Type B pancreatic cell (in vitro differentiated cells): ENCODE data around the gene GBP7. TPM values are rescaled to one million over a fixed set of nuclear protein-coding genes. Genes with fewer than 3 reads are reported as not detected.

ENCODE experiments used
- DNase-seq: peaks from one replicate; pipeline ENCODE4 v3.0.0; 2021; ENCODE audit warnings: mixed read lengths; ENCODE audit not compliant: unreplicated experiment; ENCODE audit errors: extremely low spot score
- H3K27ac Mint-ChIP-seq: 2 replicates; pipeline ENCODE4 v1.8.0; 2021; ENCODE audit warnings: mild to moderate bottlenecking, mixed read lengths
- H3K27me3 Mint-ChIP-seq: 2 replicates; pipeline ENCODE4 v1.8.0; 2021; ENCODE audit warnings: mixed read lengths
- H3K36me3 Mint-ChIP-seq: 2 replicates; pipeline ENCODE4 v1.8.0; 2021; ENCODE audit warnings: mixed read lengths
- H3K4me1 Mint-ChIP-seq: one replicate; pipeline ENCODE4 v1.8.0; 2021; ENCODE audit warnings: mixed read lengths; ENCODE audit not compliant: unreplicated experiment
- H3K4me3 Mint-ChIP-seq: 2 replicates; pipeline ENCODE4 v1.8.0; 2021; ENCODE audit warnings: mild to moderate bottlenecking, mixed read lengths
- H3K9me3 Mint-ChIP-seq: 2 replicates; pipeline ENCODE4 v1.8.0; 2021; ENCODE audit warnings: mixed read lengths
- total RNA-seq: library from RNA; stranded (reverse); gene quantifications from 2 replicates; pipeline ENCODE4 v1.2.1, GENCODE V29; 2021; ENCODE audit warnings: low replicate concordance
- TF ChIP-seq, protein P1 (sequence below): fragments of 200-600 bp; sonication (generic); conservative IDR thresholded peaks from 2 replicates; pipeline ENCODE4 v1.5.0; 2021; ENCODE audit warnings: antibody characterized with exemption, mild to moderate bottlenecking

The GBP7 gene
- total RNA-seq, 1 donor from 2014 or later = not detected

- Mint-ChIP-seq H3K9me3 (peaks cover 2% of the 10 kb centered on the region), H3K4me1 (no peaks in the 10 kb centered on the region), H3K4me3 (no peak overlapping the region), H3K36me3 (no peaks in the 10 kb centered on the region), H3K27me3 (no peaks in the 10 kb centered on the region), H3K27ac (no peak overlapping the region)
- DNase-seq = no peak
- TF ChIP-seq, protein P1, sequence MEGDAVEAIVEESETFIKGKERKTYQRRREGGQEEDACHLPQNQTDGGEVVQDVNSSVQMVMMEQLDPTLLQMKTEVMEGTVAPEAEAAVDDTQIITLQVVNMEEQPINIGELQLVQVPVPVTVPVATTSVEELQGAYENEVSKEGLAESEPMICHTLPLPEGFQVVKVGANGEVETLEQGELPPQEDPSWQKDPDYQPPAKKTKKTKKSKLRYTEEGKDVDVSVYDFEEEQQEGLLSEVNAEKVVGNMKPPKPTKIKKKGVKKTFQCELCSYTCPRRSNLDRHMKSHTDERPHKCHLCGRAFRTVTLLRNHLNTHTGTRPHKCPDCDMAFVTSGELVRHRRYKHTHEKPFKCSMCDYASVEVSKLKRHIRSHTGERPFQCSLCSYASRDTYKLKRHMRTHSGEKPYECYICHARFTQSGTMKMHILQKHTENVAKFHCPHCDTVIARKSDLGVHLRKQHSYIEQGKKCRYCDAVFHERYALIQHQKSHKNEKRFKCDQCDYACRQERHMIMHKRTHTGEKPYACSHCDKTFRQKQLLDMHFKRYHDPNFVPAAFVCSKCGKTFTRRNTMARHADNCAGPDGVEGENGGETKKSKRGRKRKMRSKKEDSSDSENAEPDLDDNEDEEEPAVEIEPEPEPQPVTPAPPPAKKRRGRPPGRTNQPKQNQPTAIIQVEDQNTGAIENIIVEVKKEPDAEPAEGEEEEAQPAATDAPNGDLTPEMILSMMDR = no peak
Observed at GRCh38 chr1:89179343-89179742, 3.5 kb upstream of the GBP7 start.

GRCh38 chr1:89176971-89177370 lies 1.2 kb upstream of the GBP7 start:
- DNase-seq = no peak
- H3K4me3 Mint-ChIP-seq = no peak overlapping the region
- no peak overlapping the region for H3K27ac Mint-ChIP-seq
- H3K27me3 Mint-ChIP-seq = no peaks in the 10 kb centered on the region
- no peaks in the 10 kb centered on the region for H3K9me3 Mint-ChIP-seq
- H3K36me3 Mint-ChIP-seq = no peaks in the 10 kb centered on the region
- no peaks in the 10 kb centered on the region for H3K4me1 Mint-ChIP-seq
- TF ChIP-seq, protein P1 = no peak

GRCh38 chr1:89174491-89174890 lies 1.3 kb downstream of the GBP7 start:
- H3K27ac Mint-ChIP-seq = no peak overlapping the region
- TF ChIP-seq, protein P1 = no peak

DNA sequence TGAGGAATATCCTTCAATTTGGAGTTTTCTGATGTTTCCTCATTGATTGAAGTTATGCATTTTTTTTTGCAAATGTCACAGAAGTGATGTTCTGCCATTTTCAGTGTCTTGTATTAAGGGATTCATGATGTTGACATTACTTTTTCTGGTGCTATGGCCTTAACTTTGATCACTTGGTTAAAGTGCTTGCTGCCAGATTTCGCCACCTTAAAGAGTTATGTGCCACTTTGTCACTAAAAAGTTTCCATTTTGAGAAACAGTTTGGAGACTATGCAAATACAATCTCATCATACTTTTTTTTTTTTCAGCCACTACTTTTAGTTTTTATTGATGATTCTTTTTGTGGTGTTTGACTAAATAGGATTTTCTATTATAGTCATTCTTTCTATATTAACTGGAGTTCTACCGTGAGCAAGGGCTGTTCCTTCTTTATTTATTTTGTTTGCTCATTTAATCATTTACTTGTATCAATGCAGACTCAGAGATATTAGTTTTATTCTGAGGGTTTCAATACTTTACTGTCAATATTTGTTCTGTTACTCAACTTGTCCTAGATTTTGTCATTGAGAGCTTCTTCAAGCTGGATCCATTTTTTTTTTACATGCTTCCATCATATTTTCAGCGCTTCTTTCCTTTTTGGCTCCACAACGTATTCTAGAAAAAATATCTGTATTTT lies 3.2 kb downstream of the GBP7 start:
- Mint-ChIP-seq H3K9me3 (no peaks in the 10 kb centered on the region), H3K27ac (no peak overlapping the region), H3K4me3 (no peak overlapping the region), H3K27me3 (no peaks in the 10 kb centered on the region), H3K4me1 (no peaks in the 10 kb centered on the region), H3K36me3 (no peaks in the 10 kb centered on the region)
- DNase-seq = no peak
- TF ChIP-seq, protein P1 = no peak

More at GRCh38 chr1:89174491-89174890, 1.3 kb downstream of the GBP7 start:
- Mint-ChIP-seq H3K36me3 (no peaks in the 10 kb centered on the region), H3K4me1 (no peaks in the 10 kb centered on the region), H3K27me3 (no peaks in the 10 kb centered on the region), H3K9me3 (no peaks in the 10 kb centered on the region), H3K4me3 (no peak overlapping the region)
- DNase-seq = no peak

- no peaks in the 10 kb centered on the region for H3K36me3 Mint-ChIP-seq
- H3K27ac Mint-ChIP-seq = no peak overlapping the region
- no peaks in the 10 kb centered on the region for H3K4me1 Mint-ChIP-seq
- no peaks in the 10 kb centered on the region for H3K9me3 Mint-ChIP-seq
- H3K27me3 Mint-ChIP-seq = no peaks in the 10 kb centered on the region
- no peak overlapping the region for H3K4me3 Mint-ChIP-seq
- DNase-seq = no peak
- TF ChIP-seq, protein P1 = no peak
Observed at GRCh38 chr1:89171067-89171438, 4.8 kb downstream of the GBP7 start.
